Measurements from ENCODE around the gene NOP9.
A peak's percentile ranks its signal among the peaks of the same experiment; 100 is the strongest.

- TF ChIP-seq CTCF (IDR thresholded peaks at IDR 0.05) (peak; percentile 22 to 45 (median 36)), POLR2A (IDR thresholded peaks at IDR 0.05) (no peak), POLR2AphosphoS5 (IDR thresholded peaks at IDR 0.05) (peak in 3 of 4 donors; percentile 21 to 59 (median 54))
Observed at GRCh38 chr14:24310646-24311604, 11.3 kb downstream of the NOP9 start, which contains the start of gene LTB4R.

All from sigmoid colon (tissue), 4 donors.